Loucy (cell line): ENCODE data around the gene RSF1.

ENCODE experiments used
- H2AFZ ChIP-seq: fragments of 200-600 bp; sonication (generic); 2 replicates; pipeline ENCODE4 v1.6.0; 2016; ENCODE audit warnings: antibody characterized with exemption, mild to moderate bottlenecking, low read length, moderate library complexity
- H3F3A ChIP-seq: fragments of 200-600 bp; 2 replicates; pipeline ENCODE4 v1.6.0; 2016; ENCODE audit warnings: antibody characterized with exemption, low read depth, mild to moderate bottlenecking
- H3K27me3 ChIP-seq: fragments of 200-600 bp; sonication (generic); 2 replicates; pipeline ENCODE4 v1.6.1; 2014; ENCODE audit warnings: low read length, mild to moderate bottlenecking; ENCODE audit not compliant: insufficient read depth, poor library complexity, severe bottlenecking
- H3K36me3 ChIP-seq: fragments of 200-600 bp; sonication (generic); 2 replicates; pipeline ENCODE4 v1.6.1; 2016; ENCODE audit warnings: low read length; ENCODE audit not compliant: insufficient read depth
- H3K4me1 ChIP-seq: fragments of 200-600 bp; sonication (generic); 2 replicates; pipeline ENCODE4 v1.5.1; 2014; ENCODE audit warnings: low read length, mild to moderate bottlenecking; ENCODE audit not compliant: insufficient read depth, poor library complexity, severe bottlenecking
- H3K4me2 ChIP-seq: fragments of 200-600 bp; sonication (generic); 2 replicates; pipeline ENCODE4 v1.6.0; 2014; ENCODE audit warnings: antibody characterized with exemption, low read length, low read depth, mild to moderate bottlenecking; ENCODE audit not compliant: poor library complexity, severe bottlenecking
- H3K4me3 ChIP-seq: fragments of 200-600 bp; sonication (generic); 2 replicates; pipeline ENCODE4 v1.5.1; 2014; ENCODE audit warnings: low read length, mild to moderate bottlenecking, mixed read lengths; ENCODE audit not compliant: poor library complexity, severe bottlenecking
- H3K79me2 ChIP-seq: fragments of 200-600 bp; sonication (generic); 2 replicates; pipeline ENCODE4 v1.6.1; 2014; ENCODE audit warnings: low read length; ENCODE audit not compliant: insufficient read depth
- H3K9ac ChIP-seq: fragments of 200-600 bp; sonication (generic); 2 replicates; pipeline ENCODE4 v1.6.0; 2014; ENCODE audit warnings: mild to moderate bottlenecking, low read depth, low read length, moderate library complexity; ENCODE audit not compliant: poor library complexity, severe bottlenecking
- H3K9me2 ChIP-seq: fragments of 200-600 bp; sonication (generic); replicated peaks from 2 replicates; pipeline ENCODE4 v1.6.1; 2016; ENCODE audit warnings: low read depth, low read length, mixed read lengths
- H3K9me3 ChIP-seq: fragments of 200-600 bp; sonication (generic); 2 replicates; pipeline ENCODE4 v1.6.1; 2014; ENCODE audit warnings: mild to moderate bottlenecking, antibody characterized with exemption, low read length, low read depth; ENCODE audit not compliant: insufficient read depth
- H4K20me1 ChIP-seq: fragments of 200-600 bp; sonication (generic); 2 replicates; pipeline ENCODE4 v1.6.0; 2014; ENCODE audit warnings: antibody characterized with exemption, low read length, mild to moderate bottlenecking; ENCODE audit not compliant: insufficient read depth, poor library complexity, severe bottlenecking
- EZH2phosphoT487 ChIP-seq: fragments of 200-600 bp; IDR thresholded peaks from 2 replicates; pipeline ENCODE4 v1.6.1; 2018; ENCODE audit warnings: antibody characterized with exemption, mild to moderate bottlenecking, moderate library complexity, borderline replicate concordance
- TF ChIP-seq, protein P1 (sequence below): fragments of 200-600 bp; sonication (generic); conservative IDR thresholded peaks from 2 replicates; pipeline ENCODE4 v1.5.1; 2014; ENCODE audit warnings: mild to moderate bottlenecking, antibody characterized with exemption, low read length

Gene RSF1

DNA sequence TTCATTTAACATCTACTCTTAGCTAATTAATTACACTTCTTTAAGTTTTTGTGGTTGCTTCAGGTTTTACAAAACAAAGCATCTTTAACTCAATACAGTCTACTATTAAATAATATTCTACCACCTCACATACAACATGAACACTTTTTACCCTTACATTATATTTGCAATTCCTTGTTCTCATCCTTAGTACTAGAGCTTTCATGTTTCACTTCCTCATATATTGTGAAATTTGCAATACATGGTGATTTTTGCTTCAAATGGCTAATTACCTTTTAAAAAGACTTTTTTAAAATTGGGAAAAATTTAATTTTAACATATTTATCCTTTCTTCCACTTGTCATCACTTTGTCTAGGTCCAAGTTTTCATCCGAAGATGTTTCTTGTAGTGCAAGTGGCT is 37.5 kb downstream of the RSF1 start:
- Histone ChIP-seq H3K4me3 (no peak overlapping the region), H3K4me1 (no peaks in the 10 kb centered on the region), H2AFZ (no peak overlapping the region), H3F3A (no peaks in the 10 kb centered on the region), H4K20me1 (peaks cover 74% of the 10 kb centered on the region), H3K9ac (no peak overlapping the region), H3K27me3 (no peaks in the 10 kb centered on the region), H3K4me2 (no peak overlapping the region), H3K9me2 (no peaks in the 10 kb centered on the region), H3K36me3 (no peaks in the 10 kb centered on the region; the same call in 1 of the 2 replicates), H3K79me2 (peaks cover 90% of the 10 kb centered on the region), H3K9me3 (no peaks in the 10 kb centered on the region)
- TF ChIP-seq EZH2phosphoT487 = no peak
- TF ChIP-seq, protein P1, sequence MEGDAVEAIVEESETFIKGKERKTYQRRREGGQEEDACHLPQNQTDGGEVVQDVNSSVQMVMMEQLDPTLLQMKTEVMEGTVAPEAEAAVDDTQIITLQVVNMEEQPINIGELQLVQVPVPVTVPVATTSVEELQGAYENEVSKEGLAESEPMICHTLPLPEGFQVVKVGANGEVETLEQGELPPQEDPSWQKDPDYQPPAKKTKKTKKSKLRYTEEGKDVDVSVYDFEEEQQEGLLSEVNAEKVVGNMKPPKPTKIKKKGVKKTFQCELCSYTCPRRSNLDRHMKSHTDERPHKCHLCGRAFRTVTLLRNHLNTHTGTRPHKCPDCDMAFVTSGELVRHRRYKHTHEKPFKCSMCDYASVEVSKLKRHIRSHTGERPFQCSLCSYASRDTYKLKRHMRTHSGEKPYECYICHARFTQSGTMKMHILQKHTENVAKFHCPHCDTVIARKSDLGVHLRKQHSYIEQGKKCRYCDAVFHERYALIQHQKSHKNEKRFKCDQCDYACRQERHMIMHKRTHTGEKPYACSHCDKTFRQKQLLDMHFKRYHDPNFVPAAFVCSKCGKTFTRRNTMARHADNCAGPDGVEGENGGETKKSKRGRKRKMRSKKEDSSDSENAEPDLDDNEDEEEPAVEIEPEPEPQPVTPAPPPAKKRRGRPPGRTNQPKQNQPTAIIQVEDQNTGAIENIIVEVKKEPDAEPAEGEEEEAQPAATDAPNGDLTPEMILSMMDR = no peak

DNA sequence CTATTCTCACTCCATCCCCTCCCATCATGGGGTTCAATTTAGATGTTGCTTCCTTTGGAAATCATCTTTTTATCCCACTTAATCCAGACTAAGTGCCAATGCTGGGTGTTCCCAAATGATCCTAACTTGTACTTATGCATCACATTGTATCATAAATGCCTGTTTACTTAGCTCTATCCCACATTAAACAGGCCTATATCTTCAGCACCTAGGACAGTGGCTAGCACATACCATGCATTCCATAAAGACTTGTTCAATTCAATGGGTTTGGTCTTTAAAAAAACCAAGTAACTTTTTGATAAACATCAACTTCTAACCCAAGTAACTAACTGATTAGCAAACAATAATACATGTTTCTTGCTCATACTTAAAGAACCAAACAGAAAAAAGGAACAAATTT is 40.6 kb downstream of the RSF1 start:
- Histone ChIP-seq H3K4me2 (no peak overlapping the region), H3F3A (no peaks in the 10 kb centered on the region), H3K4me3 (no peak overlapping the region), H3K9me2 (no peaks in the 10 kb centered on the region), H3K79me2 (peaks cover 89% of the 10 kb centered on the region), H3K4me1 (no peaks in the 10 kb centered on the region), H3K36me3 (no peaks in the 10 kb centered on the region; the same call in 1 of the 2 replicates), H2AFZ (no peak overlapping the region), H3K9ac (no peak overlapping the region), H4K20me1 (peaks cover 83% of the 10 kb centered on the region), H3K9me3 (no peaks in the 10 kb centered on the region), H3K27me3 (no peaks in the 10 kb centered on the region)
- TF ChIP-seq, protein P1 = no peak
- TF ChIP-seq EZH2phosphoT487 = no peak

DNA sequence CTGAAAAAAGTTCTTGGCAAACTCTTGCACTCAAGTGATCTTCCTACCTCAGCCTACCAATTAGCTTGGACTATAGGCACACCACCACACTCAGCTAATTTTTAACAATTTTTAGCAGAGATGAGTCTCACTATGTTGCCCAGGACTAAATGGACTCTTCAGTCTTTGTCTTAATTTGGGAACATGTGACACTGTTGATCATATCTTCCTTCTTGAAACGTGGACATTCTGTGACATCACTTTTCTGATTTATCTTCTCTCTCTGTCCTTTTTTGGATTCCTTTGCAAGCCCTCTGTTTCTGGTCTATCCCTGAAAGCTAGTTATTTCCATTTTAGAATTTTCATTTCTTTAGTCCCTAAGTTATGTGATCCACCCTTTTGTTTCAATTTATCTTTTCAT is 42.0 kb downstream of the RSF1 start:
- Histone ChIP-seq H4K20me1 (peaks cover 75% of the 10 kb centered on the region), H3F3A (no peaks in the 10 kb centered on the region), H3K4me2 (no peak overlapping the region), H3K79me2 (peaks cover 88% of the 10 kb centered on the region), H3K4me1 (no peaks in the 10 kb centered on the region), H3K9ac (no peak overlapping the region), H3K9me2 (no peaks in the 10 kb centered on the region), H3K36me3 (no peaks in the 10 kb centered on the region; the same call in 1 of the 2 replicates), H3K27me3 (no peaks in the 10 kb centered on the region), H3K4me3 (no peak overlapping the region), H3K9me3 (no peaks in the 10 kb centered on the region), H2AFZ (no peak overlapping the region)
- no peak for TF ChIP-seq EZH2phosphoT487
- TF ChIP-seq, protein P1 = no peak
